Testis (tissue), 2 donors: ENCODE results near the gene FCHSD2.

Experiments used
- POLR2A ChIP-seq: fragments of 450-650 bp; IDR thresholded peaks from one replicate; pipeline ENCODE4 v1.6.1; 2017; ENCODE audit warnings: antibody characterized with exemption, mild to moderate bottlenecking, moderate library complexity
- TF ChIP-seq, protein P1 (sequence below), 3 experiments: fragments of 450-650 bp in 2 of 3; fragments of 200-600 bp in 1 of 3; sonication (generic) in 1 of 3; IDR thresholded peaks; one replicate each; pipeline ENCODE4 v1.5.1; 2016 to 2019; ENCODE audit warnings: antibody characterized with exemption in 3 of 3, mild to moderate bottlenecking in 2 of 3, moderate library complexity in 1 of 3

GRCh38 chr11:72841397-72841796 is 300.7 kb downstream of the FCHSD2 start:
- TF ChIP-seq, protein P1, sequence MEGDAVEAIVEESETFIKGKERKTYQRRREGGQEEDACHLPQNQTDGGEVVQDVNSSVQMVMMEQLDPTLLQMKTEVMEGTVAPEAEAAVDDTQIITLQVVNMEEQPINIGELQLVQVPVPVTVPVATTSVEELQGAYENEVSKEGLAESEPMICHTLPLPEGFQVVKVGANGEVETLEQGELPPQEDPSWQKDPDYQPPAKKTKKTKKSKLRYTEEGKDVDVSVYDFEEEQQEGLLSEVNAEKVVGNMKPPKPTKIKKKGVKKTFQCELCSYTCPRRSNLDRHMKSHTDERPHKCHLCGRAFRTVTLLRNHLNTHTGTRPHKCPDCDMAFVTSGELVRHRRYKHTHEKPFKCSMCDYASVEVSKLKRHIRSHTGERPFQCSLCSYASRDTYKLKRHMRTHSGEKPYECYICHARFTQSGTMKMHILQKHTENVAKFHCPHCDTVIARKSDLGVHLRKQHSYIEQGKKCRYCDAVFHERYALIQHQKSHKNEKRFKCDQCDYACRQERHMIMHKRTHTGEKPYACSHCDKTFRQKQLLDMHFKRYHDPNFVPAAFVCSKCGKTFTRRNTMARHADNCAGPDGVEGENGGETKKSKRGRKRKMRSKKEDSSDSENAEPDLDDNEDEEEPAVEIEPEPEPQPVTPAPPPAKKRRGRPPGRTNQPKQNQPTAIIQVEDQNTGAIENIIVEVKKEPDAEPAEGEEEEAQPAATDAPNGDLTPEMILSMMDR (IDR thresholded peaks at IDR 0.05), result no peak
- TF ChIP-seq POLR2A, result no peak
